ENCODE measurements around the gene UBE2N. TPM values are rescaled to one million over a fixed set of nuclear protein-coding genes. Genes with fewer than 3 reads are reported as not detected.
"Not testable (repeated sequence)": the region's sequence is repeated elsewhere in the genome, so short reads cannot be mapped to it uniquely, and the experiment has no call there.

The UBE2N gene
- total and polyA plus RNA-seq, 2 experiments from 2014 or later, result 154 to 385 TPM

DNA sequence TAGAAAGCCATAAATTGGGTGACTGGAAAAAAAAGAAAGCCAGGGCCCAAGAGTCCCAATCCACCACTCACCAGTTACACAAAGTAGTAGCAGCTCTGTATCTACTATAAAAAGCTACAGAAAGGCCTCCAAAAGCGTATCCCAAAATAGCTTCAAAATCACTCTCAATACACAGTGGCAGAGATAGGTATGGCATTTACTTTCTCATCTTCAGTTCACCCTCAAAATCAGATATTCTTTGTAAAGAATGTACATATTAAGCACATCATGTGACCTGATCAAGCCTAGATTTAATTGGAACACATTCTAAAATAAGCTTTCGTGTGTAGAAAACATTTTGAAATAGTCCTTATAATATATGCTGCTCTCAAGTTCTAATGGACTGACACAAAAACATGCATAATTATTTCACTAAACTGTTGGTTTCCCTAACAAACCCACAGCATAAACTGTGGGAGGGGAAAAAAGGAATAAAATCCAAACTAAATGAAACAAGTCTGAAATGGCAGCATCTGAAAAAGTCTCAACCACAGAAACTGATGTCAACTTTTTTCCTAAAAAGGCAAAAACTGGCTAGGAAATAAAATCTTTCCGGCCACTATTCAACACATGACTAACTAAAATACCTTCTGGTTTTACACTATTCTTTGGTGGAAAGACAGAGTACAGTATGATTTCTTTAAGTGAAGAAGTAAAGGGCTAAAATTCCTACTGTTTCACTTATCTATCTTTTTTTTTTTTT, 25.9 kb downstream of the UBE2N start:
- peaks cover 11% of the 10 kb centered on the region; the same call in 2 of the 3 replicates for H3K36me3 Mint-ChIP-seq (ENCODE audit: low read depth)
- H3K27me3 ChIP-seq (ENCODE audit: insufficient read depth), result no peaks in the 10 kb centered on the region
- no peak overlapping the region for H2AFZ ChIP-seq
- DNase-seq (ENCODE audit: low spot score) (no peak), ATAC-seq (no peak)
- H3K27ac ChIP-seq (ENCODE audit: low read depth), result no peak overlapping the region
- H3F3A ChIP-seq (replicated peaks; ENCODE audit: low read depth), result no peaks in the 10 kb centered on the region
- peaks cover 34% of the 10 kb centered on the region for H3K4me1 Mint-ChIP-seq
- peaks cover 100% of the 10 kb centered on the region for H3K79me2 ChIP-seq (replicated peaks; ENCODE audit: insufficient read depth)
- H3K9me3 Mint-ChIP-seq, result no peaks in the 10 kb centered on the region
- no peak overlapping the region for H3K4me3 Mint-ChIP-seq
- H3K4me1 ChIP-seq (ENCODE audit: insufficient read depth), result peaks cover 29% of the 10 kb centered on the region
- no peaks in the 10 kb centered on the region for H3K27me3 Mint-ChIP-seq (ENCODE audit: insufficient read depth, low read depth, poor library complexity)
- TF ChIP-seq POLR2AphosphoS5 (IDR thresholded peaks at IDR 0.05; ENCODE audit: low read depth) (no peak), ZNF114 (CRISPR knock-in tag; IDR thresholded peaks at IDR 0.05) (no peak), EZH2 (IDR thresholded peaks at IDR 0.05; ENCODE audit: low read depth, unreplicated experiment) (no peak), NANOG (IDR thresholded peaks at IDR 0.05; ENCODE audit: borderline replicate concordance) (no peak), EZH2phosphoT487 (IDR thresholded peaks at IDR 0.05; ENCODE audit: unreplicated experiment) (no peak), JUNB (IDR thresholded peaks at IDR 0.05; ENCODE audit: unreplicated experiment) (no peak), ZNF331 (CRISPR knock-in tag; IDR thresholded peaks at IDR 0.05; ENCODE audit: low read depth) (no peak)
- no peak overlapping the region for H3K4me2 ChIP-seq
- H3K4me3 ChIP-seq, result no peak overlapping the region
- H3K9me2 ChIP-seq (ENCODE audit: insufficient read depth), result no peaks in the 10 kb centered on the region
- 0 out of 2 replicates have a peak, but pooled peaks cover 1% of the 10 kb centered on the region for H3K36me3 ChIP-seq (ENCODE audit: insufficient read depth)
- H4K20me1 ChIP-seq (replicated peaks; ENCODE audit: insufficient read depth), result peaks cover 81% of the 10 kb centered on the region
- H3K27ac Mint-ChIP-seq, result peak overlapping the region; percentile 79

DNA sequence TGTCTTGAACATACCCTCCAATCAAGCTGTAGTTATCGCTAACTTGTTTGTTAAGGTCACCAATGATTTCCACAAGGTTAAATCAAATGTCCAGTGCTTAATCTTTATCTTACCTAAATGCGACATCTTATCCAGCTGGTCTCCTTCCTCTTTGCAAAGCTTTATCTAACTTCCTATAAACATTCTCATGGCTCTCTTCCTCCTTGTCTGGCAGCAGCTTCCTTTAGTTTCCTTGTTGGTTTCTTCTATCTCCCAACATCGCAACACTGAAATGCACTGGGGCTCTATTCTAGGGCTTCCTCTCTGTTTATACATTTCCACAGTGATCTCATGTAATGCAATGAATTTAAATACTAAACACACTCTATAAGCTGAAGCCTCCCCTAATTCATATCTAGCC, 28.7 kb downstream of the UBE2N start:
- Histone ChIP-seq H3K27me3 (ENCODE audit: insufficient read depth) (no peaks in the 10 kb centered on the region), H3K27ac (ENCODE audit: low read depth) (peak overlapping the region; percentile 7; the same call in 1 of the 2 replicates), H4K20me1 (replicated peaks; ENCODE audit: insufficient read depth) (peaks cover 56% of the 10 kb centered on the region), H3K4me1 (ENCODE audit: insufficient read depth) (peaks cover 15% of the 10 kb centered on the region), H3K79me2 (replicated peaks; ENCODE audit: insufficient read depth) (peaks cover 79% of the 10 kb centered on the region), H3K36me3 (ENCODE audit: insufficient read depth) (peaks cover 11% of the 10 kb centered on the region; the same call in 1 of the 2 replicates), H3K9me2 (ENCODE audit: insufficient read depth) (no peaks in the 10 kb centered on the region), H2AFZ (no peak overlapping the region), H3K4me3 (no peak overlapping the region), H3F3A (replicated peaks; ENCODE audit: low read depth) (no peaks in the 10 kb centered on the region), H3K4me2 (no peak overlapping the region)
- peak overlapping the region; percentile 18; the same call in 1 of the 2 replicates for H3K27ac Mint-ChIP-seq
- no peak for ATAC-seq
- H3K4me3 Mint-ChIP-seq, result no peak overlapping the region
- H3K36me3 Mint-ChIP-seq (ENCODE audit: low read depth), result peaks cover 26% of the 10 kb centered on the region; the same call in 2 of the 3 replicates
- no peaks in the 10 kb centered on the region for H3K27me3 Mint-ChIP-seq (ENCODE audit: insufficient read depth, low read depth, poor library complexity)
- TF ChIP-seq EZH2 (IDR thresholded peaks at IDR 0.05; ENCODE audit: low read depth, unreplicated experiment) (no peak), STAT1 (IDR thresholded peaks at IDR 0.05; ENCODE audit: unreplicated experiment) (no peak), NANOG (IDR thresholded peaks at IDR 0.05; ENCODE audit: borderline replicate concordance) (no peak), ZNF331 (CRISPR knock-in tag; IDR thresholded peaks at IDR 0.05; ENCODE audit: low read depth) (no peak), JUNB (IDR thresholded peaks at IDR 0.05; ENCODE audit: unreplicated experiment) (no peak), ZNF114 (CRISPR knock-in tag; IDR thresholded peaks at IDR 0.05) (no peak), POLR2AphosphoS5 (IDR thresholded peaks at IDR 0.05; ENCODE audit: low read depth) (no peak), EZH2phosphoT487 (IDR thresholded peaks at IDR 0.05; ENCODE audit: unreplicated experiment) (no peak), CREB1 (CRISPR knock-in tag; IDR thresholded peaks at IDR 0.05; ENCODE audit: low read depth) (no peak)
- TF ChIP-seq, protein P1, sequence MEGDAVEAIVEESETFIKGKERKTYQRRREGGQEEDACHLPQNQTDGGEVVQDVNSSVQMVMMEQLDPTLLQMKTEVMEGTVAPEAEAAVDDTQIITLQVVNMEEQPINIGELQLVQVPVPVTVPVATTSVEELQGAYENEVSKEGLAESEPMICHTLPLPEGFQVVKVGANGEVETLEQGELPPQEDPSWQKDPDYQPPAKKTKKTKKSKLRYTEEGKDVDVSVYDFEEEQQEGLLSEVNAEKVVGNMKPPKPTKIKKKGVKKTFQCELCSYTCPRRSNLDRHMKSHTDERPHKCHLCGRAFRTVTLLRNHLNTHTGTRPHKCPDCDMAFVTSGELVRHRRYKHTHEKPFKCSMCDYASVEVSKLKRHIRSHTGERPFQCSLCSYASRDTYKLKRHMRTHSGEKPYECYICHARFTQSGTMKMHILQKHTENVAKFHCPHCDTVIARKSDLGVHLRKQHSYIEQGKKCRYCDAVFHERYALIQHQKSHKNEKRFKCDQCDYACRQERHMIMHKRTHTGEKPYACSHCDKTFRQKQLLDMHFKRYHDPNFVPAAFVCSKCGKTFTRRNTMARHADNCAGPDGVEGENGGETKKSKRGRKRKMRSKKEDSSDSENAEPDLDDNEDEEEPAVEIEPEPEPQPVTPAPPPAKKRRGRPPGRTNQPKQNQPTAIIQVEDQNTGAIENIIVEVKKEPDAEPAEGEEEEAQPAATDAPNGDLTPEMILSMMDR (conservative IDR thresholded peaks at IDR 0.05; ENCODE audit: low read depth in 2 of 2), result no peak
- TF ChIP-seq, protein P2, sequence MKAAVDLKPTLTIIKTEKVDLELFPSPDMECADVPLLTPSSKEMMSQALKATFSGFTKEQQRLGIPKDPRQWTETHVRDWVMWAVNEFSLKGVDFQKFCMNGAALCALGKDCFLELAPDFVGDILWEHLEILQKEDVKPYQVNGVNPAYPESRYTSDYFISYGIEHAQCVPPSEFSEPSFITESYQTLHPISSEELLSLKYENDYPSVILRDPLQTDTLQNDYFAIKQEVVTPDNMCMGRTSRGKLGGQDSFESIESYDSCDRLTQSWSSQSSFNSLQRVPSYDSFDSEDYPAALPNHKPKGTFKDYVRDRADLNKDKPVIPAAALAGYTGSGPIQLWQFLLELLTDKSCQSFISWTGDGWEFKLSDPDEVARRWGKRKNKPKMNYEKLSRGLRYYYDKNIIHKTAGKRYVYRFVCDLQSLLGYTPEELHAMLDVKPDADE (IDR thresholded peaks at IDR 0.05), result no peak
- TF ChIP-seq, protein P3, sequence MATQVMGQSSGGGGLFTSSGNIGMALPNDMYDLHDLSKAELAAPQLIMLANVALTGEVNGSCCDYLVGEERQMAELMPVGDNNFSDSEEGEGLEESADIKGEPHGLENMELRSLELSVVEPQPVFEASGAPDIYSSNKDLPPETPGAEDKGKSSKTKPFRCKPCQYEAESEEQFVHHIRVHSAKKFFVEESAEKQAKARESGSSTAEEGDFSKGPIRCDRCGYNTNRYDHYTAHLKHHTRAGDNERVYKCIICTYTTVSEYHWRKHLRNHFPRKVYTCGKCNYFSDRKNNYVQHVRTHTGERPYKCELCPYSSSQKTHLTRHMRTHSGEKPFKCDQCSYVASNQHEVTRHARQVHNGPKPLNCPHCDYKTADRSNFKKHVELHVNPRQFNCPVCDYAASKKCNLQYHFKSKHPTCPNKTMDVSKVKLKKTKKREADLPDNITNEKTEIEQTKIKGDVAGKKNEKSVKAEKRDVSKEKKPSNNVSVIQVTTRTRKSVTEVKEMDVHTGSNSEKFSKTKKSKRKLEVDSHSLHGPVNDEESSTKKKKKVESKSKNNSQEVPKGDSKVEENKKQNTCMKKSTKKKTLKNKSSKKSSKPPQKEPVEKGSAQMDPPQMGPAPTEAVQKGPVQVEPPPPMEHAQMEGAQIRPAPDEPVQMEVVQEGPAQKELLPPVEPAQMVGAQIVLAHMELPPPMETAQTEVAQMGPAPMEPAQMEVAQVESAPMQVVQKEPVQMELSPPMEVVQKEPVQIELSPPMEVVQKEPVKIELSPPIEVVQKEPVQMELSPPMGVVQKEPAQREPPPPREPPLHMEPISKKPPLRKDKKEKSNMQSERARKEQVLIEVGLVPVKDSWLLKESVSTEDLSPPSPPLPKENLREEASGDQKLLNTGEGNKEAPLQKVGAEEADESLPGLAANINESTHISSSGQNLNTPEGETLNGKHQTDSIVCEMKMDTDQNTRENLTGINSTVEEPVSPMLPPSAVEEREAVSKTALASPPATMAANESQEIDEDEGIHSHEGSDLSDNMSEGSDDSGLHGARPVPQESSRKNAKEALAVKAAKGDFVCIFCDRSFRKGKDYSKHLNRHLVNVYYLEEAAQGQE (IDR thresholded peaks at IDR 0.05; ENCODE audit: unreplicated experiment), result no peak
- H3K4me1 Mint-ChIP-seq, result peaks cover 23% of the 10 kb centered on the region
- H3K9me3 Mint-ChIP-seq, result no peaks in the 10 kb centered on the region
- no peak for DNase-seq (ENCODE audit: low spot score)

DNA sequence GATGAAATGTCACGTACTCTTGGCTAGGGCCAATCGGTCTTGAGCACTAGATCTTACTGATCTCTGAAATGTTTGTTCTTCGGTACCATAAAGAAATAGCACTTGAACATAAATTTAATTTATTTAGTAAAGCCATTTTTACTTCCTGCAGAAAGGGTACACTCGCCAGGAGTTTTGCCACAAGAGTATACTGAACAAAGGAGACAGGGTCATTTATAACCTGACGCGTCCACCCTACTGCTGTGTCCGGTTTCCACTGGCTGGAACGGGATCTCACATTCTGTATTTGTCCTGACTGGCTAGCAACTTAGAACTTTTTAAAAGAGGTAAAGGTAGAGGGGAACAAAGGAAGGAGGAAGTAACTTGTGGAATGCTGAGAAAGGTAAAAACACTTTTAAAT, 29.4 kb downstream of the UBE2N start:
- DNase-seq (ENCODE audit: low spot score); ATAC-seq; H3K4me3 ChIP-seq; H3F3A ChIP-seq (replicated peaks; ENCODE audit: low read depth); H3K4me2 ChIP-seq; H3K4me3 Mint-ChIP-seq; H3K27me3 ChIP-seq (ENCODE audit: insufficient read depth); H3K9me3 Mint-ChIP-seq; H3K27me3 Mint-ChIP-seq (ENCODE audit: insufficient read depth, low read depth, poor library complexity); H3K27ac Mint-ChIP-seq; H2AFZ ChIP-seq; H3K9me2 ChIP-seq (ENCODE audit: insufficient read depth): not testable (repeated sequence)
- H3K36me3 Mint-ChIP-seq (ENCODE audit: low read depth), result peaks cover 30% of the 10 kb centered on the region; the same call in 2 of the 3 replicates
- Histone ChIP-seq H4K20me1 (replicated peaks; ENCODE audit: insufficient read depth) (peaks cover 49% of the 10 kb centered on the region), H3K4me1 (ENCODE audit: insufficient read depth) (peaks cover 15% of the 10 kb centered on the region), H3K36me3 (ENCODE audit: insufficient read depth) (peaks cover 11% of the 10 kb centered on the region; the same call in 1 of the 2 replicates), H3K79me2 (replicated peaks; ENCODE audit: insufficient read depth) (peaks cover 72% of the 10 kb centered on the region), H3K27ac (ENCODE audit: low read depth) (peak overlapping the region; percentile 68; the same call in 1 of the 2 replicates)
- H3K4me1 Mint-ChIP-seq, result peaks cover 23% of the 10 kb centered on the region

All from GM23338 (cell line).